ENCODE results near the gene MZT1.
"Not testable (repeated sequence)": the region's sequence is repeated elsewhere in the genome, so short reads cannot be mapped to it uniquely, and the experiment has no call there.

The MZT1 gene

DNA sequence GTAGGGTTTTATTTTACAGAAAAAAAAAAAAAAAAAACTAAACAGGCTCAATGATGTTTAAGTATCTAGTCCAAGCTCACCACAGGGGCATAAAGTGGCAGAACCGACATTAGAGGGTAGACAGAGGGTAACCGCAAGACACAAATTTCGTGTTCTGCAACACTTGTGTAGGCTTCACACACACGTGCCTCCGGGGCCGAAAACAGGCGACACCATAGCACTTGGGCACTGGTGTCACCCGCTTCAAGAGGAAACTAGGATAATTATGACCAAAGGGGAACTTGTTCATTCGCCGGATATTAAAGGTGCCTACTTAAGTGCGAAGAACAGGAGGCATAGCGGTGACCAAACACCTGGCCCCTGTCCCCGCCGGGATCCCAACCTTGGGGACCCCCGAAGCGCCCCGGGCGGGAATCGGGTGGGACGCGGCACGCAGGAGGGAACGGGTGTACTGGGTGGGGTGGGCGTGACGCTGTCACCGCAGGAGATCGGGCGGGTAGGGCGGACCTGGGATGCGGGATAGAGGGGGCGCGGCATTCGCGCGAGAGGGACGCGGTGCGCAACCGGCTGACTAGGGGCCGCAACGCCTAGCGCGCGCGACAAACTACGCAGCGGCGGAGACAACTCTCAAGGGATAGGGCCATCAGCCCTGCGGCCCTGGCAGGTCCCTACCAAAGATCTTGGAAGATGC is 558 bp downstream of the MZT1 start:
- Mint-ChIP-seq H3K27ac (peak overlapping the region; percentile 56 to 85 (median 76)), H3K9me3 (peaks cover 3% of the 10 kb centered on the region), H3K27me3 (ENCODE audit: low read depth) (no peaks in the 10 kb centered on the region), H3K4me3 (peak overlapping the region; percentile 96 to 99 (median 98)), H3K36me3 (ENCODE audit: low read depth) (peaks cover 38% of the 10 kb centered on the region), H3K4me1 (peaks cover 20% of the 10 kb centered on the region)
- TF ChIP-seq, protein P1, sequence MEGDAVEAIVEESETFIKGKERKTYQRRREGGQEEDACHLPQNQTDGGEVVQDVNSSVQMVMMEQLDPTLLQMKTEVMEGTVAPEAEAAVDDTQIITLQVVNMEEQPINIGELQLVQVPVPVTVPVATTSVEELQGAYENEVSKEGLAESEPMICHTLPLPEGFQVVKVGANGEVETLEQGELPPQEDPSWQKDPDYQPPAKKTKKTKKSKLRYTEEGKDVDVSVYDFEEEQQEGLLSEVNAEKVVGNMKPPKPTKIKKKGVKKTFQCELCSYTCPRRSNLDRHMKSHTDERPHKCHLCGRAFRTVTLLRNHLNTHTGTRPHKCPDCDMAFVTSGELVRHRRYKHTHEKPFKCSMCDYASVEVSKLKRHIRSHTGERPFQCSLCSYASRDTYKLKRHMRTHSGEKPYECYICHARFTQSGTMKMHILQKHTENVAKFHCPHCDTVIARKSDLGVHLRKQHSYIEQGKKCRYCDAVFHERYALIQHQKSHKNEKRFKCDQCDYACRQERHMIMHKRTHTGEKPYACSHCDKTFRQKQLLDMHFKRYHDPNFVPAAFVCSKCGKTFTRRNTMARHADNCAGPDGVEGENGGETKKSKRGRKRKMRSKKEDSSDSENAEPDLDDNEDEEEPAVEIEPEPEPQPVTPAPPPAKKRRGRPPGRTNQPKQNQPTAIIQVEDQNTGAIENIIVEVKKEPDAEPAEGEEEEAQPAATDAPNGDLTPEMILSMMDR (IDR thresholded peaks at IDR 0.05; ENCODE audit: unreplicated experiment in 3 of 3) = no peak

- Mint-ChIP-seq H3K27ac (peak overlapping the region; percentile 56 to 85 (median 56)), H3K4me3 (peak overlapping the region; percentile 96 to 99 (median 98)), H3K36me3 (ENCODE audit: low read depth) (peaks cover 39% of the 10 kb centered on the region), H3K4me1 (peaks cover 20% of the 10 kb centered on the region)
- H3K9me3 Mint-ChIP-seq; H3K27me3 Mint-ChIP-seq (ENCODE audit: low read depth): not testable (repeated sequence)
These were observed 1.2 kb downstream of the MZT1 start for GRCh38 chr13:72726185-72726584.

DNA sequence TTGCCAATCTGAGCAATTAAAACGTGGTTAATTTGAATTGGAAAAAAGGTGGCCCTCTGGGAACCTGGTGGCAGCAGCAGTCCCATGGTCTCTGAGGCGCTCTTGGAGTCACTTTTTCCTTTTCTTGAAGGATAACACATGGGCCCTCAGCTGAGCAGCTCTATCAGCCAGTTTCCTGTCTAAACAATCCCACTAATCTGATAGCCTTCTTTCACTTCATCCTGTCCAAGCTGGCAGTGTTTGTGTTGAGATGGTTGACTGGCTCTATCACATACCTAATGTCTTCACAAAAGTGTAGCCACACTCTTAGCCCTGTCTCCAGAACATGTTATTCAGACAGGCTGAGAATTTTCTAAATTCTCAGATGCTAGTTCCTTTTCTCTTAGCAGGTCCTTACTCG is 10.7 kb downstream of the MZT1 start:
- Mint-ChIP-seq H3K4me1 (no peaks in the 10 kb centered on the region), H3K27me3 (ENCODE audit: low read depth) (no peaks in the 10 kb centered on the region), H3K36me3 (ENCODE audit: low read depth) (peaks cover 94% of the 10 kb centered on the region), H3K27ac (no peak overlapping the region), H3K4me3 (no peak overlapping the region), H3K9me3 (peaks cover 17% of the 10 kb centered on the region)
- TF ChIP-seq, protein P1 (IDR thresholded peaks at IDR 0.05; ENCODE audit: unreplicated experiment in 3 of 3) = no peak

GRCh38 chr13:72700509-72700908 is 26.9 kb downstream of the MZT1 start:
- Mint-ChIP-seq H3K9me3 (peaks cover 6% of the 10 kb centered on the region), H3K27me3 (ENCODE audit: low read depth) (no peaks in the 10 kb centered on the region), H3K36me3 (ENCODE audit: low read depth) (peaks cover 8% of the 10 kb centered on the region), H3K4me3 (no peak overlapping the region), H3K4me1 (no peaks in the 10 kb centered on the region), H3K27ac (no peak overlapping the region)
- TF ChIP-seq, protein P1 (IDR thresholded peaks at IDR 0.05; ENCODE audit: unreplicated experiment in 3 of 3) = no peak

DNA sequence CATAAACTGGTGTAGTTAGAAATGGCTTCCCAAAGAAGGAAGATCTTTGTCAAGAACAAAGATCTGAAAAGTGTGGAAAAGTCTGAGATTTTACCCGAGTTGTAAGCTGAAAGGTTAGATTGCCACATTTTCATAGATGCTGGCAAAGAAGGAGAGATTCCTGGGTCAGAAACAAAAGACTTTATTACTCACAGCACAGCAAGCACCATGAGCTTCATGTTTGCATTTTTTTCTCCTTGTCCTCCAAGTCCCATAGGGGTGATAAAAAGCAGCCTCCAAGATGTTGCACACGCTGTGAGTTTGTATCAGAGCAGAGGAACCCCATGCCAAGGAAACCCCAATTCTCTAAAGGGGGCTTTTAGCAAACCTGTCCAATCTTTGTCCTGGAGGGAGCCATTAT is 29.3 kb downstream of the MZT1 start:
- Mint-ChIP-seq H3K36me3 (ENCODE audit: low read depth) (no peaks in the 10 kb centered on the region), H3K27ac (no peak overlapping the region), H3K9me3 (no peaks in the 10 kb centered on the region), H3K27me3 (ENCODE audit: low read depth) (no peaks in the 10 kb centered on the region), H3K4me3 (no peak overlapping the region), H3K4me1 (no peaks in the 10 kb centered on the region)
- TF ChIP-seq, protein P1 (IDR thresholded peaks at IDR 0.05; ENCODE audit: unreplicated experiment in 3 of 3) = no peak

DNA sequence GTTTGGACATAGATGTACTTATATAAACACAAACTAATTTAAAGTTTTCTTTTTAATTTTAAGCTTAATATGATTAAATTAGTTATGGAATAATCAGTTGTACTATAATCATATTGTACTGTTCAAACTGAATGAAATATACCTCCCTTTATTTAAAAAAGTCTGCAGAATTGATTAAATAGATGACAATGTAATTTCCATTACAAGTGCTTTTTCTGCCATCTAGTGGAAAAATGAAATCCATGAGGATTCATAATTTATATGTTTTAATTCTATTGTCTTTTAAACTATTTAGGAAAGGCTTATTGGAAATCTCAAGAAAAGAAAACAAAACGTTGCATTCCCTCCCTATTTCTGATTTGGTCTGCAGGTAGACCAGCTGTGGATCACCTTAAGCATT is 30.9 kb downstream of the MZT1 start:
- TF ChIP-seq, protein P1 (IDR thresholded peaks at IDR 0.05; ENCODE audit: unreplicated experiment in 3 of 3) = peak; percentile 42 to 62 (median 58)

More for the DNA sequence above, 30.9 kb downstream of the MZT1 start:
- Mint-ChIP-seq H3K4me3 (no peak overlapping the region), H3K27me3 (ENCODE audit: low read depth) (no peaks in the 10 kb centered on the region), H3K4me1 (no peaks in the 10 kb centered on the region), H3K27ac (no peak overlapping the region), H3K36me3 (ENCODE audit: low read depth) (no peaks in the 10 kb centered on the region), H3K9me3 (peaks cover 6% of the 10 kb centered on the region)

All from nephron (organoid).